Transverse colon (tissue), 3 donors: Measurements from ENCODE around the gene DGUOK.

Source experiments
- CTCF ChIP-seq, 5 experiments: fragments of 200-600 bp in 3 of 5; fragments of 450-650 bp in 2 of 5; sonication (generic) in 3 of 5; IDR thresholded peaks; 1 replicate in 2 of 5; 2 replicates in 3 of 5; pipeline ENCODE4 v1.5.1; 2016 to 2017; ENCODE audit warnings: antibody characterized with exemption in 5 of 5, inconsistent platforms in 3 of 5, mild to moderate bottlenecking in 2 of 5, moderate library complexity in 1 of 5
- EP300 ChIP-seq: sonication (generic); formaldehyde crosslinking; IDR thresholded peaks from one replicate; pipeline ENCODE4 v1.6.1; 2017; ENCODE audit warnings: antibody characterized with exemption, low read depth

GRCh38 chr2:73901143-73901542 is 25.5 kb upstream of the DGUOK start:
- TF ChIP-seq EP300 (no peak), CTCF (IDR thresholded peaks at IDR 0.05) (no peak)
